DND-41 (cell line): ENCODE measurements around the gene TSHZ1.

Experiments used
- ATAC-seq: fragments of 200-7000 bp; cut with Tn5 transposase; 3 replicates; pipeline ENCODE4 v1.9.1; 2021; ENCODE audit warnings: low read depth; ENCODE audit not compliant: insufficient read depth
- DNase-seq: peaks from one replicate; pipeline ENCODE4 v3.0.0-alpha.2; 2020
- H2AFZ ChIP-seq: 2 replicates; pipeline ENCODE4 v1.6.0; 2012; ENCODE audit warnings: low read depth, low read length
- H3K27ac ChIP-seq: 2 replicates; pipeline ENCODE4 v1.5.1; 2012; ENCODE audit warnings: low read length, inconsistent platforms
- H3K27me3 ChIP-seq: fragments of 200-600 bp; sonication (generic); 2 replicates; pipeline ENCODE4 v1.6.0; 2012; ENCODE audit warnings: low read length, mild to moderate bottlenecking, inconsistent platforms; ENCODE audit not compliant: insufficient read depth, poor library complexity
- H3K36me3 ChIP-seq: 2 replicates; pipeline ENCODE4 v1.5.1; 2012; ENCODE audit warnings: low read length, inconsistent platforms; ENCODE audit not compliant: insufficient read depth
- H3K4me1 ChIP-seq: 2 replicates; pipeline ENCODE4 v1.5.1; 2012; ENCODE audit warnings: mild to moderate bottlenecking, low read length; ENCODE audit not compliant: insufficient read depth
- H3K4me2 ChIP-seq: 2 replicates; pipeline ENCODE4 v1.6.0; 2012; ENCODE audit warnings: mild to moderate bottlenecking, moderate library complexity, low read length, inconsistent platforms; ENCODE audit not compliant: insufficient read depth
- H3K4me3 ChIP-seq, 2 experiments: fragments of 200-600 bp in 1 of 2; shearing (Covaris generic) in 1 of 2; 2 replicates each; pipeline ENCODE4 v1.5.1; 2012 to 2016; ENCODE audit warnings: inconsistent platforms in 2 of 2, low read length in 2 of 2, mild to moderate bottlenecking in 2 of 2, low read depth in 1 of 2, moderate library complexity in 1 of 2
- H3K79me2 ChIP-seq: 2 replicates; pipeline ENCODE4 v1.6.0; 2012; ENCODE audit warnings: low read length, inconsistent platforms; ENCODE audit not compliant: insufficient read depth
- H3K9ac ChIP-seq: 2 replicates; pipeline ENCODE4 v1.6.0; 2012; ENCODE audit warnings: low read depth, mild to moderate bottlenecking, inconsistent platforms, low read length, moderate library complexity
- H3K9me3 ChIP-seq: 2 replicates; pipeline ENCODE4 v1.5.1; 2012; ENCODE audit warnings: low read length, moderate library complexity, mild to moderate bottlenecking, inconsistent platforms; ENCODE audit not compliant: insufficient read depth, severe bottlenecking
- H4K20me1 ChIP-seq: 2 replicates; pipeline ENCODE4 v1.6.0; 2012; ENCODE audit warnings: low read length; ENCODE audit not compliant: insufficient read depth
- CTCF ChIP-seq: IDR thresholded peaks from 2 replicates; pipeline ENCODE4 v1.5.1; 2012; ENCODE audit warnings: borderline replicate concordance, low read length, moderate library complexity, mild to moderate bottlenecking; ENCODE audit not compliant: poor library complexity, severe bottlenecking; ENCODE audit errors: extremely low read depth
- EZH2 ChIP-seq: IDR thresholded peaks from 3 replicates; pipeline ENCODE4 v1.6.1; 2012; ENCODE audit warnings: borderline replicate concordance, low read depth, mild to moderate bottlenecking, moderate library complexity, low read length, inconsistent platforms; ENCODE audit not compliant: severe bottlenecking

TSHZ1 gene

GRCh38 chr18:75216911-75217689 is 6.5 kb downstream of the TSHZ1 start:
- Histone ChIP-seq H3K4me1 (peaks cover 66% of the 10 kb centered on the region), H3K9ac (0 out of 2 replicates have a peak overlapping the region, but pooled peaks have one; percentile 16), H3K4me3 (peak overlapping the region in 1 of 2 experiments; percentile 5; a peak in 1 of 4 replicates), H3K9me3 (no peaks in the 10 kb centered on the region), H3K36me3 (peaks cover 6% of the 10 kb centered on the region; the same call in 1 of the 2 replicates), H2AFZ (no peak overlapping the region), H3K79me2 (peaks cover 100% of the 10 kb centered on the region), H4K20me1 (peaks cover 26% of the 10 kb centered on the region; the same call in 1 of the 2 replicates), H3K4me2 (peak overlapping the region; percentile 68), H3K27ac (no peak overlapping the region), H3K27me3 (no peaks in the 10 kb centered on the region)
- no peak for ATAC-seq
- TF ChIP-seq EZH2 (no peak), CTCF (no peak)
- no peak for DNase-seq

- no peak for ATAC-seq
- no peak overlapping the region for H3K4me3 ChIP-seq
- peaks cover 32% of the 10 kb centered on the region for H4K20me1 ChIP-seq
- no peak for DNase-seq
- peaks cover 54% of the 10 kb centered on the region for H3K4me1 ChIP-seq
- no peak overlapping the region for H3K4me2 ChIP-seq
- H3K36me3 ChIP-seq: peaks cover 6% of the 10 kb centered on the region; the same call in 1 of the 2 replicates
- no peak overlapping the region for H2AFZ ChIP-seq
- no peak overlapping the region for H3K27ac ChIP-seq
- H3K9ac ChIP-seq: no peak overlapping the region
- no peaks in the 10 kb centered on the region for H3K9me3 ChIP-seq
- peaks cover 100% of the 10 kb centered on the region for H3K79me2 ChIP-seq
- TF ChIP-seq CTCF: no peak
- TF ChIP-seq EZH2: no peak
- no peaks in the 10 kb centered on the region for H3K27me3 ChIP-seq
Measured at GRCh38 chr18:75218065-75218923, 7.7 kb downstream of the TSHZ1 start.

GRCh38 chr18:75219745-75220375 is 9.3 kb downstream of the TSHZ1 start:
- Histone ChIP-seq H3K9ac (no peak overlapping the region), H3K9me3 (no peaks in the 10 kb centered on the region), H3K79me2 (peaks cover 100% of the 10 kb centered on the region), H3K4me1 (peaks cover 38% of the 10 kb centered on the region), H3K4me3 (no peak overlapping the region), H3K27ac (no peak overlapping the region), H3K27me3 (no peaks in the 10 kb centered on the region), H3K36me3 (peaks cover 6% of the 10 kb centered on the region; the same call in 1 of the 2 replicates), H4K20me1 (peaks cover 39% of the 10 kb centered on the region), H3K4me2 (no peak overlapping the region), H2AFZ (no peak overlapping the region)
- ATAC-seq (no peak), DNase-seq (no peak)
- TF ChIP-seq EZH2: no peak
- TF ChIP-seq CTCF: no peak
